Anterior cingulate cortex (tissue), 58 donors: ENCODE results near the gene DNAJC5.
"Not testable (repeated sequence)": the region's sequence is repeated elsewhere in the genome, so short reads cannot be mapped to it uniquely, and the experiment has no call there.

Experiments
- DNase-seq, 58 donors: peaks; one replicate each; lab custom pipeline; 2025; lab: John Stamatoyannopoulos, UW

Gene DNAJC5

GRCh38 chr20:63973636-63974401 is 78.9 kb downstream of the DNAJC5 start:
- DNase-seq, result peak in 56 of 58 donors; percentile 25 to 90 (median 77)

- peak in 1 of 58 donors; percentile 34 for DNase-seq
Observed at GRCh38 chr20:63974402-63975200, 79.7 kb downstream of the DNAJC5 start.

GRCh38 chr20:63976511-63976910 is 81.6 kb downstream of the DNAJC5 start:
- DNase-seq, result not testable (repeated sequence)

GRCh38 chr20:63976980-63977738 is 82.2 kb downstream of the DNAJC5 start:
- no peak for DNase-seq

GRCh38 chr20:63977739-63978276 is 82.9 kb downstream of the DNAJC5 start:
- no peak for DNase-seq

- DNase-seq, result peak in 13 of 58 donors; percentile 14 to 49 (median 23)
Observed at GRCh38 chr20:63978319-63979228, 83.6 kb downstream of the DNAJC5 start.

GRCh38 chr20:63979229-63979556 is 84.3 kb downstream of the DNAJC5 start:
- DNase-seq, result no peak

- DNase-seq, result peak in 36 of 58 donors; percentile 18 to 72 (median 42)
Observed at GRCh38 chr20:63979557-63980316, 84.8 kb downstream of the DNAJC5 start, which contains the start of gene SAMD10. TSS of gene SAMD10 (minus strand) at chr20:63979642. CDS start at chr20:63979467, 175 bp downstream.

GRCh38 chr20:63980317-63980805 is 85.4 kb downstream of the DNAJC5 start:
- DNase-seq, result peak in 1 of 58 donors; percentile 68

- DNase-seq, result peak; percentile 52 to 97 (median 90)
Observed at GRCh38 chr20:63980806-63981728, 86.1 kb downstream of the DNAJC5 start, which contains the start of gene PRPF6. TSS of gene PRPF6 (plus strand) at chr20:63981132. CDS start at chr20:63981246, 114 bp downstream.

GRCh38 chr20:63982937-63983336 is 88.0 kb downstream of the DNAJC5 start:
- DNase-seq, result no peak
